HFFc6 (cell line): ENCODE data around the gene SH3GL2. TPM values are rescaled to one million over a fixed set of nuclear protein-coding genes. Genes with fewer than 3 reads are reported as not detected.
A peak's percentile ranks its signal among the peaks of the same experiment; 100 is the strongest.

Experiments used
- DNase-seq: peaks from one replicate; pipeline ENCODE4 v3.0.0-alpha.2; 2018
- H3K27ac Mint-ChIP-seq: 2 replicates; pipeline ENCODE4 v1.8.0; 2020; ENCODE audit warnings: mild to moderate bottlenecking, mixed read lengths
- H3K27me3 Mint-ChIP-seq: 2 replicates; pipeline ENCODE4 v1.8.0; 2021; ENCODE audit warnings: mild to moderate bottlenecking, moderate library complexity, mixed read lengths; ENCODE audit not compliant: insufficient read depth
- H3K36me3 Mint-ChIP-seq: 2 replicates; pipeline ENCODE4 v1.8.0; 2021; ENCODE audit warnings: low read depth, mixed read lengths
- H3K4me1 Mint-ChIP-seq: 2 replicates; pipeline ENCODE4 v1.8.0; 2020; ENCODE audit warnings: low read depth, mixed read lengths
- H3K4me3 Mint-ChIP-seq: 2 replicates; pipeline ENCODE4 v1.8.0; 2020; ENCODE audit warnings: mild to moderate bottlenecking, moderate library complexity, mixed read lengths
- H3K9me3 Mint-ChIP-seq: 2 replicates; pipeline ENCODE4 v1.8.0; 2020; ENCODE audit warnings: mild to moderate bottlenecking, mixed read lengths
- total RNA-seq, 6 experiments: library from RNA; stranded (reverse); fragmentation: NEBNext Ultra II Directional; extraction: Animal tissue kit (Norgen Biotek cat#: 25700); gene quantifications; 2 replicates in 1 of 6; 3 replicates in 5 of 6; pipeline ENCODE4 v1.2.3, GENCODE V29; 2021
- TF ChIP-seq, protein P1 (sequence below): fragments of 200-600 bp; sonication (generic); IDR thresholded peaks from 2 replicates; pipeline ENCODE4 v1.5.0; 2021; ENCODE audit warnings: antibody characterized with exemption, mild to moderate bottlenecking

The SH3GL2 gene
- total RNA-seq, 6 experiments from 2014 or later: not detected

DNA sequence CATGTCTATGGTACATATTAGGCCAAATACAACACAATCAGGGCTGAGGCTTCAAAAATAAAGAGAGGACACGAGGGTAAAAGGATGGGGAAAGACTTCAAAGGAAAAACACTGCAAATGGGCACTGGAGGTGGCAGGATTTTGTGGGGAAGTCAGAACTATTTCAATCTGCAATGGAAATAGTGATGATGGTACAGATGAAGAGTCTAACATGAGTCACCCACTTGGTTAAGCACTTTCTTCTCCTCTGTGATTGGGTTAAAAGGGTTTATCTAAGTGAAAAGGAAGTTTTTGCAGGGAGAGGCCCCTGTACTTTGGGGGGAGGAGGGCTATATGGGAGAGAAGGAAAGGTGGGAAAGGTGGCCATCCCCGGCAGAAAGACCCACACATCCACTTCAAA lies 4.5 kb upstream of the SH3GL2 start:
- Mint-ChIP-seq H3K36me3 (no peaks in the 10 kb centered on the region), H3K27me3 (peaks cover 16% of the 10 kb centered on the region), H3K9me3 (no peaks in the 10 kb centered on the region), H3K27ac (no peak overlapping the region), H3K4me1 (no peaks in the 10 kb centered on the region), H3K4me3 (no peak overlapping the region)
- DNase-seq: no peak
- TF ChIP-seq, protein P1, sequence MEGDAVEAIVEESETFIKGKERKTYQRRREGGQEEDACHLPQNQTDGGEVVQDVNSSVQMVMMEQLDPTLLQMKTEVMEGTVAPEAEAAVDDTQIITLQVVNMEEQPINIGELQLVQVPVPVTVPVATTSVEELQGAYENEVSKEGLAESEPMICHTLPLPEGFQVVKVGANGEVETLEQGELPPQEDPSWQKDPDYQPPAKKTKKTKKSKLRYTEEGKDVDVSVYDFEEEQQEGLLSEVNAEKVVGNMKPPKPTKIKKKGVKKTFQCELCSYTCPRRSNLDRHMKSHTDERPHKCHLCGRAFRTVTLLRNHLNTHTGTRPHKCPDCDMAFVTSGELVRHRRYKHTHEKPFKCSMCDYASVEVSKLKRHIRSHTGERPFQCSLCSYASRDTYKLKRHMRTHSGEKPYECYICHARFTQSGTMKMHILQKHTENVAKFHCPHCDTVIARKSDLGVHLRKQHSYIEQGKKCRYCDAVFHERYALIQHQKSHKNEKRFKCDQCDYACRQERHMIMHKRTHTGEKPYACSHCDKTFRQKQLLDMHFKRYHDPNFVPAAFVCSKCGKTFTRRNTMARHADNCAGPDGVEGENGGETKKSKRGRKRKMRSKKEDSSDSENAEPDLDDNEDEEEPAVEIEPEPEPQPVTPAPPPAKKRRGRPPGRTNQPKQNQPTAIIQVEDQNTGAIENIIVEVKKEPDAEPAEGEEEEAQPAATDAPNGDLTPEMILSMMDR: no peak

DNA sequence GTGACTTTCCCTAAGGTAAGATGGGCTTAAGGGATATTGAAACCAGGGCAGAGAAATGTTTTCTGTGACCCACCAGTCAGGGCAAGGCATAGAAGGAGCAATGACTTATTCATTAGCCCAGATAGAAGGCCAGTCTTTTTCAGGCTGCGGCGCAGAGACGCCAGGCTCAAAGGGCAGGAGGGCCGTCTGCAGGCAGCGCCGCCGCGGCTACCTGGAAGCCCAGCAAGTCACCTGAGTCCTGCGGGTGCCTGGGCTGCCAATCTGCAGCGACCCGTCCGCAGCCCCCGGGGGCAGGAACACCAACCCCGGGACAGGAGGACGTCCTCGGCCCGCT lies 322 bp upstream of the SH3GL2 start:
- Mint-ChIP-seq H3K9me3 (no peaks in the 10 kb centered on the region), H3K4me1 (no peaks in the 10 kb centered on the region), H3K27ac (no peak overlapping the region), H3K36me3 (no peaks in the 10 kb centered on the region), H3K27me3 (peaks cover 29% of the 10 kb centered on the region), H3K4me3 (peak overlapping the region; percentile 48; the same call in 1 of the 2 replicates)
- TF ChIP-seq, protein P1: no peak
- DNase-seq: no peak

DNA sequence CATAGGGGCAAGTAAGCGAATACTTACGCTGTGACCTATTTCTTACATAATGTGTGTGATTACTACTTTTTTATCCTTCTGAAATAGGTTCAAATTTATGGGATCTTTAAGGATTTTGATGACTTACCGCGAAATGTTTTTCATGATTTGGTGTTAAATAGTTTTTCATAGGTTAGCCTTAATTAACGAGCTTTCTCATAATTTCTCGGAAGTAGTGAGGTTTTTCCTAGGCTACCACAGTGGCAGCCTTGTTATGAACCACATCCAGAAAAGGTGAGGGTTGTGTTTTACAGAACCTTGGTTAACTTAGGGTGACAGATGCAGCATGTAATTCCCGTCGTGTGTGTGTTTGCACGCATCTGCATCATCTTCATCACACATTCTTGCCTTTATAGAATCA lies 1.3 kb downstream of the SH3GL2 start:
- H3K9me3 Mint-ChIP-seq: no peaks in the 10 kb centered on the region
- peaks cover 34% of the 10 kb centered on the region for H3K27me3 Mint-ChIP-seq
- DNase-seq: no peak
- TF ChIP-seq, protein P1: no peak
- no peaks in the 10 kb centered on the region for H3K36me3 Mint-ChIP-seq
- no peak overlapping the region for H3K4me3 Mint-ChIP-seq
- H3K4me1 Mint-ChIP-seq: no peaks in the 10 kb centered on the region
- no peak overlapping the region for H3K27ac Mint-ChIP-seq

DNA sequence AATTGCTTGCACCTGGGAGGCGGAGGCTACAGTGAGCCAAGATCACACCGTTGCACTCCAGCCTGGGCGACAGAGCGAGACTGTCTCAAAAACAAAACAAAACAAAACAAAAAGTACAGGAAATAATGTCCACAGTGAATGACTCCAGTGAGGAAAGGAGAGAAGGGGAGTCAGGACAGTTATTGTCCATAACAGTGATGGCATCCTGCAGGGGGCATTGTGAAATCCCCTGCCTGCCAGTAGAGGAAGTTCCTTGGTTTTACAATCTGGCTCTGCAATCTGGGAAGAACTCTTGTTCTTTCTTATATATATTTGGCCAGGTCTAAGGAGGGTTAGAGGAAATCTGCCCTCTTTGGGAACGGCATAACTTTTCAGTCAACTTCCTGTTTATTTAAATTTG lies 8.2 kb downstream of the SH3GL2 start:
- Mint-ChIP-seq H3K27me3 (peaks cover 12% of the 10 kb centered on the region), H3K27ac (no peak overlapping the region), H3K4me3 (no peak overlapping the region), H3K4me1 (no peaks in the 10 kb centered on the region), H3K36me3 (no peaks in the 10 kb centered on the region), H3K9me3 (no peaks in the 10 kb centered on the region)
- DNase-seq: no peak
- TF ChIP-seq, protein P1: 0 out of 2 replicates have a peak, but pooled peaks have one; percentile 8

DNA sequence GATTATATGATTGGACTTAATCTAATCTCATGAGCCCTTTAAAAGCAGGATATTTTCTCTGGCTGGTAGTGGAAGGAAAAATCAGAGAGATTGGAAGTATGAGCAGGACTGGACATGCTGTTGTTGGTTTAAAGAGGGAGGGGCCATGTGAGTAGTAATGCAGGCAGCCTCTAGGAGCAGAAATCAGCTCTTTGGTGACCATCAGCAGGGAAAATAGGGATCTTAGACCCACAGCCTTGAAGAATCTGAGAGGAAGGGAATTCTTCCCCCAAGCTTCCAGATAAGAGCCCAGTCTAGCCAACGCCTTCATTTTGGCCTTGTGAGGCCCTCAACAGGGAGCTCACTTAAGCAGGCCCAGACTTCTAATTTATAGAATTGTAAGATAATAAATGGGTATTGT lies 9.5 kb downstream of the SH3GL2 start:
- Mint-ChIP-seq H3K27ac (no peak overlapping the region), H3K9me3 (no peaks in the 10 kb centered on the region), H3K36me3 (no peaks in the 10 kb centered on the region), H3K4me1 (no peaks in the 10 kb centered on the region), H3K27me3 (peaks cover 10% of the 10 kb centered on the region), H3K4me3 (no peak overlapping the region)
- TF ChIP-seq, protein P1: no peak
- no peak for DNase-seq

DNA sequence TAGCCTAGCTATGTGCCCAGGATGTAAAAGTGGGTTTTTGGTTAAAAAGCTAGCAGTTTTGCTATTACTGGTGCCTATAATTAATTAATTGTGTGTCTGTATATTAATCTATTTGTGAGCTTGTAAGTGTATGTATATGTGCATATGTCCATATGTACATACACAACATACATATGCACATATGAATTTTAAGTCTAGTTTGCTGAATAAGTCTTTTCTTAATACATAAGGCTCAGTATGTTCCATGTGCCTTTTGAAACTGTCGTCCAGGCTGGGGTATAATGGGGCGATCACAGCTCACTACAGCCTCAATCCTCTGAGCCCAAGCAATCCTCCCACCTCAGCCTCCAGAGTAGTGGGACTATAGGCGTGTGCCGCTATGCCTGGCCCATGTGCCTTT lies 10.1 kb downstream of the SH3GL2 start:
- Mint-ChIP-seq H3K4me3 (no peak overlapping the region), H3K36me3 (no peaks in the 10 kb centered on the region), H3K4me1 (no peaks in the 10 kb centered on the region), H3K27me3 (peaks cover 10% of the 10 kb centered on the region), H3K27ac (no peak overlapping the region), H3K9me3 (no peaks in the 10 kb centered on the region)
- no peak for DNase-seq
- TF ChIP-seq, protein P1: no peak
